GM18951 (cell line): ENCODE data around the gene RAB6A.
"Not testable (repeated sequence)": the region's sequence is repeated elsewhere in the genome, so short reads cannot be mapped to it uniquely, and the experiment has no call there.

ENCODE experiments used
- POLR2A ChIP-seq: IDR thresholded peaks from 4 replicates; pipeline ENCODE4 v1.6.1; 2011; ENCODE audit warnings: mild to moderate bottlenecking; ENCODE audit not compliant: insufficient read length, insufficient read depth; ENCODE audit errors: extremely low read depth
- in situ Hi-C: fragments of 300-500 bp; cut with MboI; formaldehyde crosslinking; loops from one replicate; pipeline ENCODE4 v1.12.0; 2022; ENCODE audit warnings: low sequenced_read_pairs, mixed read lengths, inconsistent platforms; ENCODE audit not compliant: unreplicated experiment

The RAB6A gene

GRCh38 chr11:73729594-73730206, 31.2 kb downstream of the RAB6A start:
- no peak for TF ChIP-seq POLR2A
- in situ Hi-C loops = no loop called here

DNA sequence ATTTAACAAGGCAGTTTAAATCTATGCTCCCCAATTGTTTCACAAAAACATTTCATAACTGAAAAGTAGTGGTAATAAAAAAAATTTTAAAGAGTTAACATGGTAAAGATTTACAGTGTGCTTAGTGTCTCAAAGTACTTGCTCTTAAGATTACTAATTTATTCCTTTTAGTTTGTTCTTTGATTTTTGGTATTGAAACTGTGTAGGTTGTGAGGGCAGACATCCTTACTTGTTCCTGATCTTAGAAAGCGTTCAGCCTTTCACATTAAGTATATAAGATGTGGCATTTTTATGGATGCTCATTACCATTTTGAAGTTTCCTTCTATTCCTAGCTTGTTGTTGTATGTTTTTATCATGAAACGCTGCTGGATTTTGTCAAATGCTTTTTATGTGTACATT, 32.9 kb downstream of the RAB6A start:
- no peak for TF ChIP-seq POLR2A
- in situ Hi-C loops = no loop called here

GRCh38 chr11:73726825-73727224, 34.0 kb downstream of the RAB6A start:
- TF ChIP-seq POLR2A = no peak
- in situ Hi-C loops = no loop called here

DNA sequence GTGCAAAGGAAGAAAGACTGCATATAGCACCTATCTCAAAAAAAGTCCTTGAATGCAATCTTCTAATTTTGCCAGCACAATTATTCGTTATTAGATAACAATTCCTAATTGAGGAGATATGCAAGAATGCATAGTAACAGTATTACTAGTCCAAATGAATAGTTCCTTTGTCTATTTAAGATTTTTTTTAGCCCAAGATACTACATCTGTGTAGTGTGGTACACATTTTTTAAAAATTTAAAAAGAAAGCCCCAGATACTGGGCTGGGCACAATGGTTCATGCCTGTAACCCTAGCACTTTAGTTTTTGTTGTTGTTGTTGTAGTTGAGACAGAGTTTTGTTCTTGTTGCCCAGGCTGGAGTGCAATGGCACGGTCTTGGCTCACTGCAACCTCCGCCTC, 43.7 kb downstream of the RAB6A start:
- in situ Hi-C loops = no loop called here
- TF ChIP-seq POLR2A = no peak

- in situ Hi-C loops = no loop called here
- TF ChIP-seq POLR2A = no peak
Measured at GRCh38 chr11:73716153-73717056, 44.5 kb downstream of the RAB6A start.

GRCh38 chr11:73715541-73715940, 45.3 kb downstream of the RAB6A start:
- TF ChIP-seq POLR2A = no peak
- in situ Hi-C loops = no loop called here

- TF ChIP-seq POLR2A = no peak
- in situ Hi-C loops = no loop called here
Measured at GRCh38 chr11:73710964-73711363, 49.9 kb downstream of the RAB6A start.

- in situ Hi-C loops = no loop called here
- TF ChIP-seq POLR2A = no peak
Measured at GRCh38 chr11:73705053-73705452, 55.8 kb downstream of the RAB6A start.

DNA sequence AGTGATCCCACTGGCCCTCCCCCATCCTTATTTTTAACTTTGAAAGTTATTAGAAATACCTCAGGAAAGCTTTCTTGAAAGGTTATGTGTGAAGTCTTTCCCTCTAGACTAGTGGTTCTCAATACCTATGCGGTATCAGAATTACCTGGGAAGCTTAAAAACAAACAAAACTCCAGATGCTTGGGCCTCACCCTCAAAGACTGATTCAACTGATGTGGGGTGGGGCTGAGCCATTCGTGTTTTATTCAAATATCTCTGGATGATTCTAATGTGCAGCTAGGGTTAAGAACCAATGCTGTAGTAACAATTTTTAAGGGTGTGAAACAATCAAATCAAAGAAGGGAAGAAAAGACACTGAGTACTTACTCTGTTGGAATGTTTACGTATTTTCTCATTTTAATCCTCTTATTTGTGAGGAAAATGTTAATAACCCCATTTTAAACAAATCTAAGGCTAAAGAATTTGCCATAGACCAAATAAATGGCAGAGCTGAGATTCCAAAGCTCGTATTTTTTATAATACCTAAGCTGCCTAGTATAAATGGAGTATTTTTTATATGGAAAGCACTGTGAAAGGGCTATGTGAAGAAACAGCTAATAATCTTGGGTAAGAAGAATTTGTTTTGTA, 66.9 kb downstream of the RAB6A start:
- in situ Hi-C loops = no loop called here
- no peak for TF ChIP-seq POLR2A

DNA sequence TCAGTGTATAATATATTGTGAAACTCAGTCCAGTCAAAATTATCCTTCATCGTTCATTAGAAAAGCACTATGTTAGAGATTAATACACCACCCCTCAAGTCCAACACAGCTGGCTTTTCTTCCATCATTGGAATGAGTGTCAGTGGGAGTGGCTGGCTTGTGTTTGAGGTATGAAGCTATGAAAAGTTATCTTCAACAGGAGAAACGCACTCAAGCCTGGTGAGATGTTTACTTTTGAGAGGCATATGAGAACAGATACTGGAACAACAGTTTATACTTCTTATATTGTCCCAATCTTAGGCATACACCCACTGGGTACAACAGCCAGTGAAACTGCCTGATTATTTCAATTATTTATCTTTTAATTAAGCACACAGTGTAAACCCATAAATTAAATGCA, 80.2 kb downstream of the RAB6A start:
- in situ Hi-C loops = no loop called here
- no peak for TF ChIP-seq POLR2A

DNA sequence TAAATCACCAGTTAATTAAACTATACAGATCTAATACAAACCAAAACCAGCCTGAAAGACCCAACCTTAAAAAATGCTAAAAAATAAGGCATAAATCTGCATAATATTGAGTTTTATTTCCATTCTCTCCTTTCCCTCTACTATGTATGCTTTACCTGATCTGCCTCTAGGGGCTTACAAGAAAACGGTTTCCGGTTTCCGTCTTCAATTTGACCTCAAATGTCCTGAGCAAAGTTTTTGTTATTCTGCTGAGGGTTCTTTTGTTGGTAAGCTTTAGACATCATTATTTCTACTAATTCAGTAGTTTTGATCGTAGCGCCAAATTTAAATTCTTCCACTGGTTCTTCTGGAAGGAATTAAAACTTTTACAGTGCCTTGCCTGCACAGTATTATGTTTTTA, 84.3 kb downstream of the RAB6A start:
- in situ Hi-C loops = not testable (repeated sequence)

DNA sequence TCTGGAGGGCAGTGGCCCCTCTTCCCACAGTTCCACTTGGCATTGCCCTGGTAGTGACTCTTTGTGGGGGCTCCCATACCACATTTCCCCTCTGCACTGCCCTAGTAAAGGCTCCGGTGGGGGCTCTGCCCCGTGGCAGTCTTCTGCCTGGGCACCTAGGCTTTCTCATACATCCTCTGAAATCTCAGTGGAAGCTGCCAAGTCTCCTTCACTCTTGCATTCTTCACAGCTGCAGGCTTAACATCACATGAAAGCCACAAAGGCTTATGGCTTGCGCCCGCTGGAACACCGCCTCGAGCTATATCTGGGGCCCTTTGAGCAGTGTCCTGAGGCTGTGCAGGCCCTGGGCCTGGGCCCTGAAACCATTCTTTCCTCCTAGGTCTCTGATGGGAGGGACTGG, 89.2 kb downstream of the RAB6A start:
- in situ Hi-C loops = no loop called here
- no peak for TF ChIP-seq POLR2A

DNA sequence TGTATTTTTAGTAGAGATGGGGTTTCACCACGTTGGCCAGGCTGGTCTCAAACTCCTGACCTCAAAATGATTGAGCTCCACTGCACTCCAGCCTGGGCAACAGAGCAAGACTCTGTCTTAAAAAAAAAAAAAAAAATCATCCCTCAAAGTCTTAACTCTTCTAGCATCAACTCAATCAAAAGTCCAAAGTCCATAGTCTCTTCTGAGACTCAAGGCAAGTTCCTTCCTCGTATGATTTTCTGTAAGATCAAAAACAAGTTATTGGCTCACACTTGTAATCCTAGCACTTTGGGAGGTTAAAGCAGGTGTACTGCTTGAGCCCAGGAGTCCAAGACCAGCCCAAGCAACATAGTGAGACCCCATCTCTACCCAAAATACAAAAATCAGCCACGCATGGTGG, 90.1 kb downstream of the RAB6A start:
- TF ChIP-seq POLR2A = no peak
- in situ Hi-C loops = no loop called here

DNA sequence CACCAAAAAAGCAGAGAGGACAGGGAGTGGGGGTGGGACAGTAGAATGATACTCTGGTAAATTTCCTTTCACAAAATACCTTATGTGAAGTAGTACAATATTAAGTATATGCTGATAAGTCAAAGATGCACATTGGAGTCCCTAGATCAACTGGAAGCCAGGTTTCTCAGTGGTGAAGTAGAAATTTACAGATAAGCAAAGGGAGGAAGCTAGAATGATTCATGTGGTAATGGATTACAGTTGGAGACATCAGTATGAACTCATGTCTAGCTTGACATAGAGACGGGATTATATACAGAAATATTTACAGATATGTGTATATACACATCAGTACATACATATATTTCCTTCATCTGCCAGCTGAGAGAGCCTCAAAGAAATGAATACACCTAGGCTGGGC, 93.0 kb downstream of the RAB6A start:
- in situ Hi-C loops = no loop called here
- TF ChIP-seq POLR2A = no peak

DNA sequence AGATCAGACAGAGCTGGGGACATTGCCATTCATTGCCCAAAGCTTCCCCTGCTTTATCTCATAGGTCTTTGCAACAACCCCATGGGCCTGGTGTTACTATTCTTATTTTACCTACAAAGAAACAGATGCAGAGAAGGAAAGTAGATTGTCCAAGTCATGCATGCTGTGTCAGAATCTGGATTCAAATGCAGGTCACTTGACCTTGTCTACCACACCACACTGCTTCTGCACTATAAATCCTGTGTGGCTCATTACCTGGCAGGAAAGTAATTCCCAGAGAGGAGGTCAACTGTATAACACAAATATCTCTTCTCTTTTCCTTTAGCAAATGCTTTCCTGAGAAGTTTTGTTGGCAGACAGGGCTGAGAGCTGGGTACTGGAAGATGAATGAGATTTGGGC, 96.0 kb downstream of the RAB6A start:
- TF ChIP-seq POLR2A = no peak
- in situ Hi-C loops = loop anchor here (5.0 kb wide), 1 partner anchor 313 kb away; no protein-coding TSS in a partner anchor
